NCI-H774 (cell line): ENCODE data around the gene PYGB.

Source experiments
- DNase-seq: peaks from one replicate; lab custom pipeline; 2025; lab: John Stamatoyannopoulos, UW

Gene PYGB

GRCh38 chr20:25282796-25283195 is 34.9 kb downstream of the PYGB start:
- DNase-seq: no peak

GRCh38 chr20:25283221-25283951 is 35.5 kb downstream of the PYGB start:
- DNase-seq: no peak

GRCh38 chr20:25284131-25284601 is 36.3 kb downstream of the PYGB start:
- no peak for DNase-seq

- no peak for DNase-seq
Measured at GRCh38 chr20:25285091-25285647, 37.3 kb downstream of the PYGB start.

GRCh38 chr20:25285856-25286798 is 38.2 kb downstream of the PYGB start:
- no peak for DNase-seq

GRCh38 chr20:25286917-25287316 is 39.0 kb downstream of the PYGB start:
- DNase-seq: no peak

- DNase-seq: no peak
Measured at GRCh38 chr20:25287631-25288290, 39.9 kb downstream of the PYGB start.

- no peak for DNase-seq
Measured at GRCh38 chr20:25288291-25289181, 40.7 kb downstream of the PYGB start.

GRCh38 chr20:25289886-25290597 is 42.2 kb downstream of the PYGB start:
- no peak for DNase-seq

GRCh38 chr20:25290646-25291431 is 43.0 kb downstream of the PYGB start:
- no peak for DNase-seq

GRCh38 chr20:25291432-25292133 is 43.7 kb downstream of the PYGB start:
- no peak for DNase-seq

GRCh38 chr20:25292176-25292891 is 44.4 kb downstream of the PYGB start:
- DNase-seq: no peak

GRCh38 chr20:25293507-25293906 is 45.6 kb downstream of the PYGB start:
- no peak for DNase-seq

- no peak for DNase-seq
Measured at GRCh38 chr20:25293910-25294458, 46.1 kb downstream of the PYGB start.

GRCh38 chr20:25294459-25295385 is 46.8 kb downstream of the PYGB start:
- DNase-seq: no peak

- DNase-seq: no peak
Measured at GRCh38 chr20:25295386-25296093, 47.7 kb downstream of the PYGB start.
